IPS DF 19.7 (cell line): ENCODE results near the gene CAPZA1.
A peak's percentile ranks its signal among the peaks of the same experiment; 100 is the strongest.
"Not testable (repeated sequence)": the region's sequence is repeated elsewhere in the genome, so short reads cannot be mapped to it uniquely, and the experiment has no call there.

ENCODE experiments used
- DNase-seq: peaks from one replicate; pipeline ENCODE4 v3.0.0-alpha.2; 2013; ENCODE audit warnings: low read depth, low spot score

The CAPZA1 gene

GRCh38 chr1:112626887-112627286 is 7.3 kb downstream of the CAPZA1 start:
- no peak for DNase-seq

DNA sequence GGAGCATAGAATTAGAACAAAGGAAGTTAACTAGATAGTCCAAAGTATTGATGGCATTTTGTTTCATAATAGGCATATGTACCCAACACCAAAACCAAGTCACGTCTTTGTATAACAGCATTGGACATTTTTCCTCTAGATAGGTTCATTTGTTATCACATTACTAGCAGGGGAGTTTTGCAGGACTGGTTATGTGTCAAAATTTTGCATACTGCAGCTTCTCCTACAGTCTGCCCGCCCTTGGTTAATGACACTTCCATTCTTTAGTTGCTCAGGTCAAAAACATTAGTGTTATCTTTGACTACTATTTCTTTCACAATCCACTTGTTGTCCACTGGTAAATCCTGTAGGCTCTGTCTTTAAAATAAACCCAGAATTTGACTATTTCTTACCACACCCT is 8.9 kb downstream of the CAPZA1 start:
- DNase-seq = no peak

DNA sequence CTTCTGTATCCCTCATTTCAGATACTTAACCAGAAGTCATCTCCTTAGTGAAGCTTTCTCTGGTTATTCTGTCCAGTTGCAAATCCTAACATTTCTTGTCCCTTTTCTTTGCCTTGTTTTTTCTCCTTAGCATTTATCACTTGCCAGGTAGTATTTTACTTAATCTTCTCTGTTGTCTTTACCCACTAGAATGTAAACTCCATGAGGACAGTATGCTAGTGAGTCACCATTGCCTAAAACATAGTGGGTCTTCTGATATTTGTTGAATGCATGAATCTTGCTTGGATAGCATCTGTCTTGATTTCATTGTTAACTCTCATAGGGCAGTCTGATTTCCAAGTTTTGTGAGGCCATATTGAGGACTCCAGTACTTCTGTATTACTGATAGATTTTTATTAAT is 9.6 kb downstream of the CAPZA1 start:
- DNase-seq = no peak

DNA sequence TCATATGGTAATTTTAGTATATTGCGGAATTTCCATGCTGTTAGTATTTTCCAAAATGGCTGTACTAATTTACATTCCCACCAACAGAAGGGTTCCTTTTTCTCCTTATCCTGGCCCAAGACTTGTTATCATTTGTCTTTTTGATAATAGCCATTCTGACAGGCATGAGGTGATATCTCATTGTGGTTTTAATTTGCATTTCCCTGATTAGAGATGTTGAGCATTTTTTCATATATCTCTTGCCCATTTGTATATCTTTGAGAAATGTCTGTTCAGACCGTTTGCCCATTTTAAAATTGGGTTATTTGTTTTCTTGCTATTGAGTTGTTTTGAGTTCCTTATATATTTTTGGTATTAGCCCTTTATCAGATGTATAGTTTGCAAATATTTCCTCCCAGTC is 14.0 kb downstream of the CAPZA1 start:
- no peak for DNase-seq

DNA sequence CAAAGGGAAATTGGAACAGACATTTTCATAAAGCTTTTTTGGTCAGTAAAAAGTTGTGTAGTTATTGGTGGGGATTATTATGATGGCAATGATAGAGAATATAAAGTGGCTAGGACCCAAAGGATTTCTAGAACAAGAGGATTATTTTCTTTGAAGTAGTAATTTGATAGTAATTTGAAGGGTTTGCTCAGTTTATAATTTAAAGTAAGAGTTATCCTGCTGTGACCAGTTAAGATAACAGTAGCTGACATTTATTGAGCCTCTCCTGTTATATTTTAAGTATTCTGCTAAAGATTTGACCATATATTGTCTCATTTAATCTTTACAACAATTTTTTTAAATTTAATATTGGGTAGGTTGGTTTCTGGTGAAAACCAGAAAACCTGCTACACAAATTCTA is 14.7 kb downstream of the CAPZA1 start:
- DNase-seq = no peak

GRCh38 chr1:112636056-112636455 is 16.4 kb downstream of the CAPZA1 start:
- DNase-seq = no peak

DNA sequence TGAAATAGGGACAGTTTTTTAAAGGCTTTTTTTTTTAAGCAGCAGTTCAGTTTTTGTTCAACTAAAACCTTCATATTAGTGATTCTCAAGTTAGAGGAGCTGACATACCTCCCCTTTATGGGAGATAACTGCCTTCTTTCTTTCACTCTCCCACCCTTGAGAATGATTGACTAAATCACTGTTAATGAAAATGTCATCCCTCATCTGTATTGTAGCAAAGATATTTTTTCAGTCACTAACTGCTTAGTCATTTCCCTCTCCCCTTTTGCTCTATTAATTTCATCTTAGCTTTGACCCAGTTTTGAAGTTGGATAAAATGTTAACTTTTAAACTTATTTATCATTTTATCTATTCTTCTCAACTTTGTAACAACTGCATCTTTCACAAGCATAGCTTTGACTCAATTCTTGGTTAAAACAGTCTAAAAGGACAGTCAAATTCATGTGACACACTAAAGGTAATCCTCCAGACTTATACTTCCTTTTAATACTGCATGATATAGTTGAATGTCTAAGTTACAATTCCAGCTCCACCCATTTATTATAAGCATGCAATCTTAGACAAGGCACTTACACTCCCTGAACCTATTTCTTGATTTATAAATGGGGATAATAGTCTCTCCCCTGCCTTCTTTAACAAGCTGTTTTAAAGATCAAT is 17.1 kb downstream of the CAPZA1 start:
- no peak for DNase-seq

- DNase-seq = no peak
Observed at GRCh38 chr1:112637254-112638109, 17.9 kb downstream of the CAPZA1 start.

DNA sequence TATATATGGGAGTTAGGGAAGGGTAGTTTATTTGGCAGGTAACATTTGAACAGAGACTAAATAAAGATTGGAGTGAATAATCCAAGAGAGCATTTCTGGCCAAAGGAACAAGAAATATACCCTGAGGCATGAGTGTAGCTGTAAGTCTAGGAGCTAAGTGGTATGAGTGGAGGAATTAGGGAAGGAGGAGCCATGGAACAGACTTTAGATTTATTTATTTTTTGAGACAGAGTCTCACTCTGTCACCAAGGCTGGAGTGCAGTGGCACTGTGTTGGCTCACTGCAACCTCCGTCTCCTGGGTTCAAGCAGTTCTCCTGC is 18.4 kb downstream of the CAPZA1 start:
- no peak for DNase-seq

- DNase-seq = not testable (repeated sequence)
Observed at GRCh38 chr1:112640437-112640836, 20.8 kb downstream of the CAPZA1 start.

DNA sequence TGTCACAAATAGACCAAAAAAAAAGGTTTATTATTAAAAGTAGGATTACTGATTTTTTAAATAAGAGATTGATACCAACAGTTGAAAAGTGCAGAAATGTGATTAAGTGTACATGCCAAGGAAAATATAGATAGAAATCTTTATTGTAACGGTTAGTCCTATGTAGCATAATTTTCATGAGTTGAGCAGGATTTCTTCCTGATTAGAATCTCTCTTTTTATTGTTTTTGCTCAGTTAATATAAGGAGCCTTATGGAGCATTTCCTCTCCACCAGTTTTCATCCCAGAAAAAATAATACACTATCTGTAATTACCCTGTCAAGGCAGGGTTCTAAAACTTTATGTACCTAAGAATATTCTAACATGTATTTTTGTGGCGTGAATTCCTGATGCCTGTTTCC is 23.4 kb downstream of the CAPZA1 start:
- DNase-seq = no peak

DNA sequence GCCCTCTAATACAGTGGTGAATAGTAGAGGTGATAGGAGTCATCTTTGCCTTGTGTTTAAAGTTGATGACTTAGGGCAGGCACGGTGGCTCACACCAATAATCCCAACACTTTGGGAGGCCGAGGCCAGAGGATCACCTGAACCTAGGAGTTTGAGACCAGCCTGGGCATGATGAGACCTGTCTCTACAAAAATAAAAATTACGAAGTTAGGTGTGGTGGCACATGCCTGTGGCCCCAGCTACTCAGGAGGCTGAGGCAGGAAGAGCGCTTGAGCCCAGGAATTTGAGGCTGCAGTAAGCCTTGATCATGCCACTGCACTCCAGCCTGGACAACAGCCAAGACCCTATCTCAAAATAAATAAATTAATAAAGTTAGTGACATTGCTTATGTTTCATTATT is 26.6 kb downstream of the CAPZA1 start:
- DNase-seq = no peak

DNA sequence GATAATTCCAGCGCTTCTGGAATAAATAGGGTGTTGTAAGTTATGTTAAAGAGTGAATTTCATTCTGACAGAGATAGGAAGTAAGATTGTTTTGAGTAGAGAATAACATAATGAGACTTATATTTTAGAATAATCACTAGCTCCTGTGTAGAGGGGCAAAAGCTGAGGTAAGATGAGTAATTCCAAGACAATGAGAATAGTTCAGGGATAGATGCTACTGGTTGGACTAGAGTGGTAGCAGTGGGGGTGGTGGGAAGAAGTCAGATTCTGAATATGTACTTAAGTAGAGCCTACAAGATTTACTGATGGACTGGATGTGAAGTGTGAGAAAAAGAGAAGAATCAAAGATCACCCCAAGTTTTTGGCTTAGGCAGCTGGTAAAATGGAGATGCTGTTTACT is 31.6 kb downstream of the CAPZA1 start:
- DNase-seq = no peak

GRCh38 chr1:112665857-112666256 is 46.2 kb downstream of the CAPZA1 start:
- no peak for DNase-seq

DNA sequence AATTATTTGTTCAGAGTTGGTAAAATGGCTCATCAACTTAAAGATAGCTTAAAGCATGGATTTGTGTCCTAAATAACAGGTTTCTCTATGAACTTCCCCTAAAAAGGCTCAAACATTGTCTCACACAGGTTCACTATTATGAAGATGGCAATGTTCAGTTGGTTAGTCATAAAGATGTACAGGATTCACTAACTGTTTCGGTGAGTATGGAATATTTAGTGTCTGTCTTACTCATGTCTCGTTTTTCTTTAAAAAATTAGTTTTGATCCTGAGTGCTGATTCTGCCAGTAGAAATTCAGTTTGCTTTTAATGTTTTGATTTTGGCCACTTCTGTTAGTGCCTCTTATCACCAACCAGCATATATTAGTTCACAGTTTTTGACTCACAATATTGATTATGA is 47.3 kb downstream of the CAPZA1 start:
- no peak for DNase-seq

DNA sequence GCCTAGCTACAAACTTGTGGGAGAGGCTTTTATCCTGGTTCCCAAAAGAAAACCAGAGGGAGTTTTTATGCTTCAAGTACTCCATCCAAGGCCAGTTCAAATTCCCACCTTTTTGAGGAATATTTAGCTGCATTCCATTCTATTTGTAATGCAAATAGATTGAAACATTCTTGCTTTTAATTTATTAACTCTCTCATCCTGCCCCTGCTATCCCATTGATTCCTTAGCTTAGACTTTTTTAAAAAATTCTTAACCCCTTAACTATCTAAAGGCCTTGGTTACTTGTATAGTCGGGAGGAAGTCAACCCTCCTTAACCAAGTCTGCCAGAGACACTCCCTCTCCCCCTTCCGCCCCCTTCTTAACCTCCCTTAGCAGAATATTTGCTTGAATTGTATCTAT is 52.4 kb downstream of the CAPZA1 start:
- DNase-seq = peak; percentile 54

DNA sequence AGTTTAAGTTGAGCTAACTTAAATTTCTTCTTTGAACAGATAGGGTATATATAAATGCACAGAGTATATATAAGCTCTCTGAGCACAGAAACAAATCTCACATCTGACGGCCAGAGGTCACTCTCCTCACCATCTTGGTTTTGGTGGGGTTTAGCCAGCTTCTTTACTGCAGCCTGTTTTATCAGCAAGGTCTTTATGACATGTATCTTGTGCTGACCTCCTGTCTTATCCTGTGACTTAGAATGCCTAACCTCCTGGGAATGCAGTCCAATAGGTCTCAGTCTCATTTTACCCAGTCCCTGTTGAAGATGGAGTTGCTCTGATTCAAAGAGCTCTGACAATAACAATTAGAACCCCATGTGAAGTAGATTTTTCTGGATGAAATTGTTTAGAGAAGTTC is 53.2 kb downstream of the CAPZA1 start:
- no peak for DNase-seq

DNA sequence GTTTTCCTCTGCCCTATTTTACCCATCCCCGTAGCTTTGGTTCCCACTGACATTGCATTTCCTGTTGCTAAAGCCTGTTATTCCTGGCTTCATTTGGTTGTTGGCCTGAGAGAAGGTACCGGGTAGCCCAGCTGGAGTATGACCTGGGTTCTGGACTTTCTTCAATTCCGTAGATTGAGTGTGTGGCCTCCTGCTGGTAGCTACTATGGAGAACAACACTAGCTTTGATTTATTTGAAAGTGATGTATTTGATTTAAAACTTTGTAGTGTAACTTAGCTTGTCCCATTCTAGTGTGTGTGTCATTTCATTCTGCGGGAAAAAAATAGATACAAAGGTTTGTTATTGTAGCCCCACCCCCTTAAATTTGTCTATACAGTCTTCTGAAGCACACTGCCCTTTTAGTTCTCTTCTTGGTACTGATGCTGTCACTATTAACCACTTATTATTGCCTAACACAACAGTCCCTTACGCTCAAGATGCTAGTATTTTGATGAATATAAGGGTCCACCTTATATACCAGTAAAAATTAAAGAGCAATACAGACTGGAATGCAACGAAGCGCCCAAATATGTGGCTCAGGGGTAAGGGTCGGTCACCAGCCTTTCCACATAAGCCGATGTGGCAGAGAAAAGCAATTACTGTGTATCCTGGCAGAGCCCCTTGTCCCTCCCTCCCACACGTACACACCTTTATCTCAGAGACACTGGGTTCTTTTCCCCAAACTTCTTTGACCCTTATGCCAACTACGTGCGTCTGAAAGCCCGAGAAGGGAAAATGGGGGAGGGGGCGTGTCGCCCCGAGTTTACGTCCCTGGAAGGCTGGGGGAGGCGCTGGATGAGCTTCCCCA is 54.2 kb downstream of the CAPZA1 start:
- no peak for DNase-seq

DNA sequence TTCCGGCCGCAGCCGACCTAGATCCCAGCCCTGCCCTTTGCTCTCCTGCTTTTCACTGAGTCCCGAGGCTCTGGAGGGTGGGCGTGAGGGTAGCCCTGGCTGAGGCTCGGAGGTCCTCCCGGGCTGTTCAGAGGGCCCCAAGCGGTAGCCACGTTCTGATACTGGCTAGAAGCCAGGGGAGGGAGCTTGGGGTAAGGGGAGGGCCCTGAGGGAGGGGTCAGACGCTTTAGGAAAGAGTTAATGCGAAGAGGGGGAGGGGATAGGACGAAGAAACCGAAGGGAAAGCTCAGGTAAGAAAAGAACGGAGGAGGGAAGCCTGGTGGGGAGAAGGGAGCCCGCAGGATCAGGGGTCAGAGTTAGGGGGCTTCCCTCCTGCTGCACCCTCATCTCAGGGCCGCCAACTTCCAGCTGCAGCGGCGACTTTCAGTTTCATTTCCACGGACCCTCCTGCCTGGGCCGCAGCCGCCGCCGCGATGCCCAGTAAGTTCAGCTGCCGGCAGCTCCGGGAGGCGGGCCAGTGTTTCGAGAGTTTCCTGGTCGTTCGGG is 54.9 kb downstream of the CAPZA1 start, which contains the start of gene MOV10:
MOV10 (plus strand) TSS at position 220 of the 546 bp plus-strand sequence; CDS start at position 474, 254 bp downstream.
- DNase-seq = peak; percentile 68

- DNase-seq = no peak
Observed at GRCh38 chr1:112674986-112675727, 55.5 kb downstream of the CAPZA1 start.

GRCh38 chr1:112675728-112676381 is 56.2 kb downstream of the CAPZA1 start:
- DNase-seq = no peak
